GM12878 (cell line): ENCODE measurements around the gene KCNJ12. TPM values are rescaled to one million over a fixed set of nuclear protein-coding genes. Genes with fewer than 3 reads are reported as not detected.
A peak's percentile ranks its signal among the peaks of the same experiment; 100 is the strongest.
"Not testable (repeated sequence)": the region's sequence is repeated elsewhere in the genome, so short reads cannot be mapped to it uniquely, and the experiment has no call there.

Experiments used
- ATAC-seq: fragments of 200-7000 bp; cut with Tn5 transposase; 3 replicates; pipeline ENCODE4 v1.9.1; 2020; ENCODE audit warnings: mild to moderate bottlenecking, moderate library complexity
- BruUV-seq: library from RNA; stranded (reverse); fragments of 400-500 nt; replicated peaks from 2 replicates; lab custom pipeline; 2021; lab: Mats Ljungman, UMichigan
- CTCF ChIA-PET: fragments of 300-600 bp; sonication (Branson Sonifier 250); formaldehyde crosslinking; extraction: SDS; loops from one replicate; lab custom pipeline; 2021; ENCODE audit warnings: inconsistent platforms; lab: Yijun Ruan, JAX
- POLR2A ChIA-PET: fragments of 350-600 bp; formaldehyde crosslinking; extraction: SDS; loops from one replicate; lab custom pipeline; 2021; ENCODE audit warnings: inconsistent platforms; lab: Charles Lee
- RAD21 ChIA-PET: fragments of 300-600 bp; sonication (Branson Sonifier 250); formaldehyde crosslinking; loops from one replicate; lab custom pipeline; 2023; ENCODE audit warnings: antibody characterized with exemption; ENCODE audit not compliant: unreplicated experiment; lab: Charles Lee
- SMC1A ChIA-PET: fragments of 300-600 bp; sonication (Branson Sonifier 250); formaldehyde crosslinking; loops from one replicate; lab custom pipeline; 2023; ENCODE audit not compliant: unreplicated experiment, uncharacterized antibody; lab: Charles Lee
- DNase-seq: peaks from one replicate; pipeline ENCODE4 v3.0.0-alpha.2; 2011; ENCODE audit warnings: low read depth, low spot score
- FAIRE-seq: peaks from 3 replicates; lab custom pipeline; 2011; peaks lifted over from hg19 to GRCh38; lab: Jason Lieb, UNC
- H2AFZ ChIP-seq: 2 replicates; pipeline ENCODE4 v1.6.0; 2011; ENCODE audit warnings: low read depth, low read length, control low read depth; ENCODE audit not compliant: control insufficient read depth
- H3K27ac ChIP-seq: 2 replicates; pipeline ENCODE4 v1.5.1; 2011; ENCODE audit warnings: control low read depth; ENCODE audit not compliant: control insufficient read depth, insufficient read depth
- H3K27me3 ChIP-seq, 2 experiments: replicated peaks in 1 of 2; 2 replicates each; pipeline versions ENCODE4 v1.6.0 to v1.6.1; 2011; ENCODE audit warnings: low read length in 1 of 2; ENCODE audit not compliant: control insufficient read depth in 2 of 2, insufficient read depth in 2 of 2
- H3K36me3 ChIP-seq, 2 experiments: 2 replicates each; pipeline ENCODE4 v1.5.1; 2011; ENCODE audit warnings: low read length in 1 of 2; ENCODE audit not compliant: control insufficient read depth in 2 of 2, insufficient read depth in 2 of 2
- H3K4me1 ChIP-seq: 2 replicates; pipeline ENCODE4 v1.6.1; 2011; ENCODE audit warnings: mild to moderate bottlenecking, low read length, moderate library complexity, mixed read lengths; ENCODE audit not compliant: control insufficient read depth, insufficient read depth
- H3K4me2 ChIP-seq: 2 replicates; pipeline ENCODE4 v1.6.0; 2011; ENCODE audit warnings: control low read depth; ENCODE audit not compliant: control insufficient read depth, insufficient read depth
- H3K4me3 ChIP-seq: fragments of 200-600 bp; sonication (generic); 2 replicates; pipeline ENCODE4 v1.5.1; 2016
- H3K79me2 ChIP-seq: 2 replicates; pipeline ENCODE4 v1.6.0; 2011; ENCODE audit warnings: low read length; ENCODE audit not compliant: control insufficient read depth, insufficient read depth
- H3K9ac ChIP-seq: 2 replicates; pipeline ENCODE4 v1.8.0; 2011; ENCODE audit warnings: low read length, control low read depth, mixed read lengths; ENCODE audit not compliant: control insufficient read depth, insufficient read depth
- H3K9me3 ChIP-seq: replicated peaks from 3 replicates; pipeline ENCODE4 v1.5.1; 2011; ENCODE audit warnings: mild to moderate bottlenecking, low read length; ENCODE audit not compliant: control insufficient read depth, insufficient read depth
- H4K20me1 ChIP-seq: 2 replicates; pipeline ENCODE4 v1.6.0; 2011; ENCODE audit not compliant: control insufficient read depth, insufficient read depth
- WGBS: methylation state at CpG from one replicate; pipeline ENCODE4 v1.1.6; 2016; ENCODE audit warnings: low lambda C conversion rate; ENCODE audit not compliant: insufficient replicate concordance, insufficient coverage; ENCODE audit errors: missing lambda C conversion rate; 5-methylcytosine and 5-hydroxymethylcytosine counted together
- in situ Hi-C: fragments of 300-500 bp; cut with MboI; formaldehyde crosslinking; loops from 9 replicates; pipeline ENCODE4 v1.14.3; 2018; ENCODE audit warnings: mixed read lengths
- intact Hi-C: fragments of 100-400 bp; cut with micrococcal nuclease; formaldehyde crosslinking; loops from one replicate; pipeline ENCODE4 v1.14.2; 2022; ENCODE audit not compliant: unreplicated experiment
- polyA plus RNA-seq, 11 experiments: library from polyadenylated mRNA; depleted of rRNA in 4 of 11; unstranded in 6 of 11; stranded (reverse) in 5 of 11; fragments of >200 nt; fragmentation: Nextera tagmentation in 4 of 11; fragmentation: Illumina TruSeq in 1 of 11; extraction: Ambion mirVana in 4 of 11; extraction: Trizol in 1 of 11; gene quantifications; 1 replicate in 1 of 11; 2 replicates in 10 of 11; pipeline versions ENCODE4 v1.2.1 to v1.2.3, GENCODE V29; 2011 to 2016; ENCODE audit warnings: inconsistent platforms in 2 of 11, missing spikeins in 2 of 11, low read depth in 1 of 11
- total RNA-seq, 4 experiments: library from RNA; depleted of rRNA in 3 of 4; stranded (reverse); fragments of >200 nt in 3 of 4; fragmentation: Illumina TruSeq in 1 of 4; extraction: Trizol in 1 of 4; gene quantifications; 2 replicates each; pipeline versions ENCODE4 v1.2.1 to v1.2.3, GENCODE V29; 2013 to 2021

KCNJ12 gene
- total and polyA plus RNA-seq, 10 of the 15 experiments (the other 5 are each of a cell fraction or from before 2014, with no cell fraction given) = 0.04 to 0.21 (median 0.09) TPM; not detected in 3

DNA sequence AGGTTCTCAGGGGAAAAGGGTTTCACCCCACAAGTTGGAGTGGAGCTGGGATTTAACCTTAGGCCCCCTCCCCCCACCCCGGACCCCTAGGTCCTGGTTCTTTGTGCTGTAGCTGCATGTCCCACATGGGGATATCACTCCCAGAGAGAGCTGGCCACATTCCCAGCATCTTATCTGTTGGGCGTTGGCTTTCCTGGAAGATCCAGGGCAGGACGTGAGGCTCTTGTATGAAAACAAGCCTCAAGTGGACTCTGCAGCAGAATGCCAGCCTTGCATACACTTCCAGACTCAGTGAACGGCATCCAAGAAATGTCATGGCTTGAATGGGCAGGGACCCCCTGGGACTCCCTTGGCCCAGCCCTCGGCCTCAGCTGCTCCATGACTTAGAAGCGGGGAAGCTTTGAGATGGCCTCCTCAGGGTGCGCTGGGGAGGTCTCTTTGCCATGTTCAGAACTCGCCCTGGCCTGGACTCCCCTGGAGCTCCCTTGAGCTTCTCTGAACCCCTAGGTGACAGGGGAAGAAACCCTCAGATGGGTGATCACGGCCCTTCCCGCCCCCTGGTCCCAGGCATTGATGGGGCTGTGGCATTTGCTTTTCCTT is 29.4 kb upstream of the KCNJ12 start:
- H3K27me3 ChIP-seq, H3K9ac ChIP-seq, ATAC-seq, in situ Hi-C loops, H3K79me2 ChIP-seq, CTCF ChIA-PET, BruUV-seq, FAIRE-seq, H3K4me3 ChIP-seq, H2AFZ ChIP-seq, SMC1A ChIA-PET, RAD21 ChIA-PET, H4K20me1 ChIP-seq, DNase-seq, H3K27ac ChIP-seq, intact Hi-C loops, H3K4me1 ChIP-seq, H3K36me3 ChIP-seq, H3K4me2 ChIP-seq, H3K9me3 ChIP-seq, POLR2A ChIA-PET: not testable (repeated sequence)
- 42% methylated on average over 6 of the region's 10 CpGs for WGBS

DNA sequence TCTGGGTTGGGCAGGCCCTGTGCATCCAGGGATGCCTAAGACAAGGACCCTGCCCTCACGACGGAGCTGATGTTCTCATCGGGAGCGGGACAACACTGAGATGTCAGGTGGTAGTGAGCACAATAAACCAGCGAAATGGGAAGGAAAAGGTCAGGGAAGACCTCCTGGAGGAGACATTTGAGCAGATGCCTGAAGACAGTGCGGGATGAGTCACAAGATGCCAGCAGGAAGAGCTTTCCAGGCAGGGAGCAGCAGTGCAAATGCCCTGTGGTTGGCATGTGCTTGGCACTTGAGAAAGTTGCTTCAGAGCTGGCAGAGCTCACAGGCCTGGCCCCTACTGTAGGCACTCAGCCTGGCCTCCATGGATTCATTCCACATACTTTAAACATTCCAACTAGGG is 28.5 kb upstream of the KCNJ12 start:
- RAD21 ChIA-PET, H4K20me1 ChIP-seq, DNase-seq, H3K9me3 ChIP-seq, in situ Hi-C loops, H3K4me2 ChIP-seq, H3K9ac ChIP-seq, POLR2A ChIA-PET, CTCF ChIA-PET, BruUV-seq, H3K4me1 ChIP-seq, H3K4me3 ChIP-seq, H3K27ac ChIP-seq, H2AFZ ChIP-seq, intact Hi-C loops, SMC1A ChIA-PET, ATAC-seq, FAIRE-seq, H3K79me2 ChIP-seq, H3K36me3 ChIP-seq, H3K27me3 ChIP-seq: not testable (repeated sequence)
- no CpG with 5 or more reads among the region's 6 CpGs for WGBS

DNA sequence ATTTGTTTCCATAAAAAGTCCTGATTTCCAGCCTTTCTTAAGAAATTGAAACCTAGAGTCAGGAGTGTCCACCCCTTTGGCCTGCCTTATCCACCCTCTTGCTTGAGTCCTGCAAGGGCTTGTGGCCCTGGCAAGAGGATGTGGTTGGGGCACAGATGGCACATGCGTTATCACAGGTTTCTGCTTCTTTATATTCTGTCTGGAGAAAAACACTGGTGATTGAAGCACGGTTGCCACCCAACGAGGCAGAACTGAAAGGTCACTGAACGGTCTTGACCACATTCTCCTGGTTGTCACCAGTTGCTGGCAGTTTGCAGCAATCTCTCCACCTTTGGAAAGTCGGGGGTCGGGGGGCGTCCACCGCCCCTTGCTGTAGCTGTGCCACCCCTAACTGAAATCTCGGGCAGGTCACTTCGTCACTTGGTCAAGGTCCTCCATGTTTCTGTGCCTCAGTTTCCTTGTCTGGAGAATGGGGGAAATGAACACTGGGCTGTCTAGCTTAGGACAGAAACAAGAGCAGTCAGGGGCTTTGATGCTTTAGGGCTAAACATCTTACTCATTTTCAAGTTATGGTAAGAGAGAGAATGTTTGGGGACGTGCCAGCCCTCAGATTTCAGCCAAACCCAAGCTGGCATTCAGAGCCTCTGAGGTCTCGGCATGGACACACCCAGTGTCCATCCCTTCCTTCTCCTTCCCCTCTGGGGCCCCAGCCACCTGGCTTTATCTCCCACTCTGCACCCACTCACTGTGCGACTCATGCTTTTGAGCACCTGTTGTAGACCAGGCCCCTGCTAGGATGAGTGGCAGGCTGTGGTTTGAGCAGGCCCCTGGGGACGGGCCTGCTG is 27.9 kb upstream of the KCNJ12 start:
- POLR2A ChIA-PET, H3K4me2 ChIP-seq, FAIRE-seq, H3K9me3 ChIP-seq, H4K20me1 ChIP-seq, H3K9ac ChIP-seq, CTCF ChIA-PET, H3K4me1 ChIP-seq, intact Hi-C loops, SMC1A ChIA-PET, RAD21 ChIA-PET, H3K4me3 ChIP-seq, H3K79me2 ChIP-seq, H3K36me3 ChIP-seq, BruUV-seq, H3K27me3 ChIP-seq, DNase-seq, H2AFZ ChIP-seq, H3K27ac ChIP-seq, in situ Hi-C loops: not testable (repeated sequence)
- 36% methylated on average over 9 of the region's 14 CpGs for WGBS
- peak; percentile 74 for ATAC-seq

DNA sequence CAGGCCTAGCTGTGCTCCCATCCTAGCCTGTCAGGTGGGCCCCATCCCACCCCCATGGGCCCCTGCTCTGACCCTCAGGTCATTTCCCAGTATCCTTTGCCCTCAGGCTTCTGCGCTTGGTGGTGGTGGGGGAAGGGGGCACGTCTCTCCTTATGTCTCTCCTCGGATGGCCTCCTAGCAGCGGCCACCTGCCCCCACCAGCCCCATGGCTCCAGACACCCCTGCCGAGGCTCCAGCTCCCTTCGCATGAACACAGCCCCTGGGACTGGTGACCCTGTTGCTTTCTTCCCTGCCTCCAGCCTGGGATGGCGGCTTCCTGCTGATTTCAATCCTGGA is 27.3 kb upstream of the KCNJ12 start:
- CTCF ChIA-PET, RAD21 ChIA-PET: not testable (repeated sequence)
- 37% methylated on average over 4 of the region's 7 CpGs for WGBS

More for the DNA sequence above, 27.3 kb upstream of the KCNJ12 start:
- H4K20me1 ChIP-seq, FAIRE-seq, H2AFZ ChIP-seq, intact Hi-C loops, H3K9me3 ChIP-seq, H3K4me3 ChIP-seq, DNase-seq, H3K27me3 ChIP-seq, SMC1A ChIA-PET, H3K79me2 ChIP-seq, BruUV-seq, H3K9ac ChIP-seq, H3K27ac ChIP-seq, H3K4me2 ChIP-seq, ATAC-seq, H3K4me1 ChIP-seq, H3K36me3 ChIP-seq, in situ Hi-C loops, POLR2A ChIA-PET: not testable (repeated sequence)
